COLO829 (cell line): Measurements from ENCODE around the gene SP6.

Experiments used
- DNase-seq: peaks from one replicate; pipeline ENCODE4 v3.0.0; 2012; ENCODE audit warnings: low spot score

SP6 gene

DNA sequence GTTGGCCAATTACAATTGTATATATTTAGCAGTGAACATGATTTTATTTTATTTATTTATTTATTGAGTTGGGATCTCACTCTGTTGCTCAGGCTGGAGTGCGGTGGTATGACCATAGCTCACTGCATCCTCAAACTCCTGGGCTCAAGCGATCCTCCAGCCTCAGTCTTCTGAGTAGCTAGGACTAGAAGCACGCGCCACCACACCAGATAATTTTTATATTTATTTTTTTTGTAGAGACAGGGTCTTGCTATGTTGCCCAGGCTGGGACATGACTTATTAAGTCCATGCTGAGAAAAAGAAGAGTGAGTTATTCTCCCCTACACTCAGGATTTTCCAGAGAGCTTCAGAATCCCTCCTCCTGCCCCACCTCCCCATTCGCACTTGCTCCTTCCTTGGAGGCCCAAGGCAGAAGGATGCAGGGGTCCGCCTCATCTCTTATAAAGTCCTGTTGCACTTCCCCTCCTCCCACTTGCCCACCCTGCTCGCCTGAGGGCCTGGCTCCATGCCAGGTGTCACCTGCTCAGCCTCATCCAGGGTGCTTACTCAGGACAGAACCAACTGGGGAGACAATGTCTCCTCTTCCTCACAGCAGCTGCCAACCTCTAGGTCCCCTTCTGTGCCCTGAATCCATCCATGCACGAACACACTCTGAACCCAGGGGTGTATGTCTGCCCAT lies 29.0 kb upstream of the SP6 start:
- no peak for DNase-seq

DNA sequence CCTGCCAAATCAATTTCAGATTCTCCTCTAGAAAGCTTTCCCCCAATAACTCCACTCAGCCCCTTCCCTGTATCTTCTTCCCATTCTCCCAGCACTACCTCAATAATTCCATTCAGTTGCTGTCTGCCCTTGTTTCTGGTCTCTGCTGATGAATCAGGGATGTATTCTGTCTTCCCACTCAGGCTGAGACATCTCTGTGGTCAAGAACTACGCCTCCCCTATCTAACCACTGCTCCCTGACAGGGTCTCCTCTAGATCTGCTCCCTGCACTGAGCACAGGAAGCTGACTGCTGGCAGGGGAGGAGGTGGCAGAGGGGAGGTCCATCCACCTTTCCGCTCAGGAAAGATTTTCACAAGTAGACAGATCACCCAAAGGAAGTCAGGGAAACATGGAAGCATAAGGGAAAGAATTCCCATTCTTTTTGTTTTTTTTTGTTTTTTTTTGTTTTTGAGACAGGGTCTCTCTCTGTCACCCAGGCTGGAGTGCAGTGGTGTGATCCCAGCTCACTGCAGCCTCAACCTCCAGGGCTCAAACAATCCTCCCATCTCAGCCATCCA lies 28.1 kb upstream of the SP6 start:
- no peak for DNase-seq

DNA sequence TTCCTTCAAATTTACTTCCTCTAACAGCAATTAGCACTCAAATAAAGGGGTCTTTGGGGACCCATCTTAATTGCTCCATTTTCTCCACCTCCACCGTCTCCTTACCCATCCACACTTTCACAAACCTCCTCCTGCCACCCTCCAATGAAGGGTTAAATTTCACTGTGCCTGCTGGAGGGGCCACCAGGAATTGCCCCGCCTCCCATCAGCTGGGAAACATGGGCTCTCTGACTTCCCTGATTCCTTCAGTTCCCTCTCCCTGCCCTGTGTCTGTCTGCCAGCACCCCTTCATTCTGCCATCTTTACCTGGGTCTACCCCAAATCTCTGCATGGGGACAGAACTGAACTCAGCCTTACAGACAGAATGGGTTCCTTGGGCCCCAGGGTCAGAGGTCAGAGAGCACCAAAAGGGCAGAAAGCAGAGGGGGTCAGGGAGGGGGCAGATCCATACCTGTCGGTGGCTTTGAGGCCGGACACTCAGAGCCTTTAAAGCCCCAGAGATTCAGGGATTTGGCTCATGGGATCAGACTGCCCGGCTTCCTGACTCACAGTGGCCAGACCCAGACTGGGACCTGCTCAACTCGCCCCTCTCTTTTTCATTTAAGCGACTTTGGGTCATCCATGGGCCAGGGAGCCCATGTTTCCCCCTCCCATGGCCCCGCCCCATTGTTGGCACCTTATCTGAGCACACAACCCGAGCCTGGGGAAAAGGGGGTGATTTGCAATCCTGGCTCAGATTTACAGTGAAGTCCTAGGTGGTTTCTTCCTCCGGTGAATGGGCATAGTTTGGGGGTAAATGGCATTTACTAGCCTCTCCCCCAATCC lies 27.5 kb upstream of the SP6 start:
- no peak for DNase-seq

DNA sequence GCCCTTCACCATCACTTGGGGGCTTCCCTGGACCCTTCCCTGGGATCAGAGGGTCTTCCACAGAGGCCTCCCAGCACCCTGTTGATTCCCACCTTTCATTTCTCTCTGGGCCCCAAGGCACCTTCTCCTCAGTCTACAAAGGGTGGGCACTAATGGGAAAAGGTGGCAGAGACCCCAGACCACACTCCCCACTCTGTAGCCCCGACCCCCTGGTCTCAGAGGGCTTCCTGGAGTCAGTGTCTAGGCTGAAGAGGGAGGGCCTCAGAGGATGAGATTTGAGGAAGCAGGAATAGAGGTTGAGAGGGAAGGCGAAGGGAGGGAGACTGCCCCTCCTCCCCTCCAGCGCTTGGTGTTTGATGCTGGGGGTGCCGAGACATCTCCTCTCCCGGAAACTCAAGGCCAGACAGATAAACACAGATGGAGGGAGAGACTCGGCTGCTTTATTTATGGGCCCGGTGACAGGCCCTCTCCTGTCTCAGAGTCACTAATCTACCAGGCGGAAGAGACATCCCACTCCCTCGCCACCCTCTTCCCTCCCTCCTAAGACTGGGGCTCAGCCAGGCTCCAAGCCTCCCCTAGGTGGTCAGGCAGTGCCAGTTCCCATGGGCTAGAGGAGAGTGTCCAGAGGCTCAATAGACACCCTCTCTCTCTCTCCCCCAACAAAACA lies 26.5 kb upstream of the SP6 start:
- no peak for DNase-seq

DNA sequence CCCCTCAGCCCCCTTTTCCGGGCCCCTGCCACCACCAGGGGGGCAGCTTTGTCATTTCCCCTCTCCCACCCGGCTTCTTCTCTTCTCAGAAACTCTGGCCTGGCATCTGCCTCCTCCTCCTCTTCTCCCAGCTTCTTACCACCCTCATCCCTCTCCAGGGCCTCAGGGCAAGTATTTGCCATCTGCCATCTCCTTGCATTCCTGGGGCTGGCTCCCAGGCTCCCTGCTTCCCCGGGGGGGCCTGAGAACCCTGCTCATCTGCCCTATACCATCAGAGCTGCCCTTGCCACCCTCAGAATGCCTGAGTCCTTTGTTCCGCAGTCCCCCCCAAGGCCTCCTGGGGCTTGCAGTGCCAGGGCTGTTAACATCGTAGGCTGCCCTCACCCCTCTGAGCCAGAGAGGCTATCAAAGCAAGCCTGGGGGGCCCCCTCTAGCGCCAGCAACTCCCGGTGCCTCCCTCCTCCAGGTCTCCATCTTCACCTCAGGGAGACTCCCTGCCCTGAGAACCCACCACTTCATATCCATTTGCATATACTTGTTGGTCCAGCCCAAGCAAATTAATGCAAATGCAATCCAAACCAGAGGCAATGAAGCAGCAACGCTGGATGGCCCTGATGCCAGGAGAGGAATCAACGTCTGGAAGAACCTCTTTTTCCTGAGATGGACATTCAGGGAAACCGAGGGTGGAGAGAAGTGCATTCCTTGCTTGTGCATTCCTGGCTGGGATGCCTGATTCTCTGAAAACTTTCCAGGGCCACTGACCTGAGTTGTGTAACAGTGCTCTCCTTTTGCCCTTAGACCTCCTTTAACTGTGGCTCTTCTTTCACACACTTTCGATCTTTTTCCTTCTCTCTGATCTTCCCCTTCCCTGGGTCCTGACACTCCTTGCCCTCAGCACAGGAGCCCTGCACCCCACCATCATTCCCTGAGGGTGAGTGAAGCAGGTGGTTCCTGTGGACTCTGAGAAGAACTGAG lies 24.3 kb upstream of the SP6 start:
- no peak for DNase-seq

DNA sequence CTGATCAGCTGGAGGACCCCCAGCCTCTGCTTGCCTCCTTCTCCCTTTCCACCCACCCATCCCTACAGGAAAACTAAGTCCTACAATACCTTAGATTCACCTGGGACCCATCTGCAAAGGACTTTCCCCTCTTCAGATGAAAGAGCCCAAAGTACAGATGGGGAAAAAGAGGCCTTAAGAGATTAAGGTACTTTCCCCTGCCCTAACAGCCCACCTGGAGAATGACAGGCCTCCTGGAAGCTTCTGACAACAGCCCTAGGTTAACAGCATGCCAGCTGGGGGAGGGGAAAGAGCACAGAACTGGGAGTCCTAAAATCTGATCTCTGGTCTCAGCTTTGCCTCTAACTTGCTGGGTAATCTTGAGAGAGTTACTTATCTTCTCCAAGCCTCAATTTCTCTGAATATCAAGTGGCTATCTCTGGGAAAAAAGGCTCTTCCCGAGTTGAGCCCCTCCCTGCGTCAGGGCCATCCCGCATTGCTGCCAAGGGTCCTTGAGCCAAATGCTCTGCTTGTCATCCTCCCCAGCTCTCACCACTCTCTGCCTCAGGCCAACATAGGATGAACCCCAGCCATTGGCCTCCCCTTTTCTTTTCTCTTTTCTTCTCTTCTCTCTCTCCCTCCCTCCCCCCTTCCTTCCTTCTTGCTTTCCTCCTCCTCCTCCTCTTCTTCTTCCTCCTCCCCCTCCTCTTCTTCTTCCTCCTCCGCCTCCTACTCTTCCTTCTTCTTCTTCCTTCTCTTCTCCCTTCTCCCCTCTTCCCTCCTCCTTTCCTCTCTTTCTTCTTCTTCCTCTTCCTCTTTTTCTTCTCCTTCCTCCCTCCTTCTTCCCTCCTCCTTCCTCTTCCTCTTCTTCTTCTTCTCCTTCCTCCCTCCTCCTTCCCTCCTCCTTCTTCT lies 22.5 kb upstream of the SP6 start:
- no peak for DNase-seq

DNA sequence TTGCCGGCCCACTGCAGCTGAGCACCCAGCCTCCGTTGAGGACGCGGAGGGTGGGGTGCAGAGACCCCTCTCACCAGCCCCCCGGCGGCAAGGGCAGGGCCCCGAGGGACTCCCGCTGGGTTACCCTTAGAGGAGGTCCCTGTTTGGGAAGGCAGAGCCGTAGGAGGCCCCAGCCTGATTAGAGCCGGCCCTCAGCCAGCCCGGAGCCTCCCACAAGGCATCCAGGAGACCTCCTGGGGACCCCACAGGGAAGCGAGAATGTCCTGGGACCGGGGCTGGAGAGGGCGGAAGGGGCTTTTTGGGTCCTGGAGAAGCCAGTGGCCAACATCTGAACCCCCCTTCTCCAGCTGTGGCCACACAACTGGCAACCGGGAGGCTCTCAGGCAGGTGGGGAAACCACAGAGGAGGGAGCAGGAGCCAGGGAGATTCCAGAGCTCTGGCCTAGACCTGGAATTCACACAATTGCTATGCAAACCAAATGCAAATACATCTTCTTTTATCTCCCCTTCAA lies 21.7 kb upstream of the SP6 start:
- DNase-seq = no peak

DNA sequence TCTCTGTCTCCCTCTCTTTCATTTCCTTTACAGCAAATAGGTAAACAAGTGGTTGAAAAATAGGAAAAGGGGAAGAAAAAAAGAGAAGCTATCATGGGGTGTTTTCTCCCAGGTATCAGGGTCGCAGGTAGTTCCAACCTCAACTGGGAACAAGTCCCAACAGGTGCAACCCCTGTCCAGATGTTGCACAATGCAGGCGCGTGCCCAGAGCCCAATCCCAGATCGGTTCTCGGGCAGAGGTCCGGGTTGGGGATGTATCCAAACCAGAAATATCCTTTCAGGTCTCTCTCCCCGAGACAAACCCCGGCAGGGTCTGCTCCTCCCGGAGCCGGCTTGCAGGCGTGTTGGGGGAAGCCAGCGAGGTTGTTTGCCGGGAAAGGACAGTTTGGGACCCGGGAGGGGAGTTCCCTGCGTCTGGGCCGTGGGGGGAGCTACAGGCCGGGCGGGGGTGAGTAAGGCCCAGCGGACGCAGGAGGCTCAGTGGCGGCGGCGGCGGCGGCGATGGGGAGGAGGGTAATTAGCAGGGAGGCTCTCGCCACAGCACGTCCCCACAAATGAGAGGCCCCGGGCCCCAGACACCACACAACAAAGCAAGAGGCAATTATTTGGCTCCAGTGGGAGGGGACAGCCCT lies 21.2 kb upstream of the SP6 start:
- DNase-seq = no peak

DNA sequence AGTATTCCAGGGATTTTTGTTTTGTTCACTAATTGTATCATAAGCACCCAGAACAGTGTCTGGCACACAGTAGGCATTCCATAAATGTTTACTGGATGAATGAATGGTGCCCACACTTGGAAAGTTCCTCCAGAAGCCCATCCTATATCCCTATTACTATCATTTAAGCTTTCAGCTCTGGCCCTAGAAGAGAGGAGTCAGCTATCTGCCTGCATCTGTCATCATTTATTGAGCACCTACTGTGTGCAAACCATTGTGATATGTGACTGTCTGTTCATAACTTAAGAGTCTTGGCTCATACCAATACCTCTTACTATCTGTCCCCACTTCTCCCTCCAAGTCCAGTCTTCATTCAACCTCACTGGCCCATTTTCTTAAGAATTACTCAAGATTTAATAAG lies 20.1 kb upstream of the SP6 start:
- no peak for DNase-seq

DNA sequence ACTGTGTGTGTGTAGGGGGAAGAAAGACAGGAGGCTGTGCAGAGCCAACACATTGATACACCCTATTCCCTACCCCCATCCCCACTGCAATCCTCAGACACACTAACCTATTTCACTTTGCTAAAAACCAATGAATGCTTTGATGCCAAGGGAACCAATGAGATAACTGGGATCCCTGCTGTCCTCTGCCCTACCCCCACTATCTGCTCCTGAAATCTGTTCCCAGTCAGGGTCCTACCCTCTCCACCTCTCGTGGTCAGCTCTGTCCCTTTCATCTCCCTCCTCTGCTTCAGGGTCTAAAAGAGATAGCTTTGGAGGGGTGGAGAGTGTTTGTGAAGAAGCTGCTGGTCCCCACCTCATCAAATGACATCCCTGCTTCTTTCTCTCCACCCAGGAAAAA lies 19.1 kb upstream of the SP6 start:
- DNase-seq = no peak

DNA sequence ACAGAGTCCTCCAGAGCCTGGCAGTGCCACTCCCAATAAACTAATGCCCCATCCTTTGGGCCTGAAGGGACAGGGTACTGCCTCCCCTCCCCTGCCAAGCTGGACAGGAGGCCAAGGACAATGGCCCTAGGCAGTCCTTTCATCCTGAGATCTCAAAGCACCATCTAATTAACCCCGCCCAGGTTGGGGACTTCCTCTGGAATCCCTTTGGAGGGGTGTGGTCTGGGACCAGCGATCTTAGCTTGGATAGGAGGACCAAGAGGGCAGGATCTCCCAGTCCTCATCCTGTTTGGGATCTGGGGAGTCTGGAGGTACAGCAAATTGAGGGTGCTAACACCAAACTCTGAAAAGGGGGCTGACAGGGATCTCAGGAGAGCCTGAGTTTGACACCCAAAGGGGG lies 18.2 kb upstream of the SP6 start:
- DNase-seq = no peak

DNA sequence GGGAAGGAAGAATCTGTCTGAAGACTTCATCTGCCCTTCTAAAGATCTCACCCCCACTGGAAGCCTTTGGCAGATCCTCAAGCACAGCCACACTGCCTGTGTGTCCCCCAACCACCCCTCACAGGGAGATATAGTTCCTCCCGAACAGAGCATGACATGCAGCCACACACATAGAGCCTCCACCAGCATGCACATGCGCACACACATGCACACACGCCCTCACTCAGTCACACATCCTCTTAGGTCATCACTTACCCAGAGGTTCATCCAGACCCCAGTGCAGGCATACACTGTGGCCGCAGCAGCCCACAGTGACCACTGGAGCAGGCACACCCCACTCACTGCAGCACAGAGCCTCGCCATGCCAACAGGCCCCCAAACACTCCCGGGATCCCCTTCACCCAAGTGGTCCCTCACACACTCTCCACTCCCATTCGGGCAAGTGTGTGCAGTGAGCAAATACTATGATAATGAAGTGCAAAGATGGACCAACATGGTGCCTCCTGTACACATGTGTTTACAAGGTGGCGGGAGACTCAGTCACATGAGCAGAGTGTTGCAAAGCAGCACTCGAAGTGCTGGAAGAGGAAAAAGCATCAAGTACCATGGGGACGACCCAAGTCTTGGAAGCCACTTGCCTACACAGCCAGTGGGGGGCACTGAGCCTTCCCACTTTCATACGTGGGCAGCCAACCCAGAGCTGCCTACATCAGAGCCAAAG lies 17.0 kb upstream of the SP6 start:
- no peak for DNase-seq

DNA sequence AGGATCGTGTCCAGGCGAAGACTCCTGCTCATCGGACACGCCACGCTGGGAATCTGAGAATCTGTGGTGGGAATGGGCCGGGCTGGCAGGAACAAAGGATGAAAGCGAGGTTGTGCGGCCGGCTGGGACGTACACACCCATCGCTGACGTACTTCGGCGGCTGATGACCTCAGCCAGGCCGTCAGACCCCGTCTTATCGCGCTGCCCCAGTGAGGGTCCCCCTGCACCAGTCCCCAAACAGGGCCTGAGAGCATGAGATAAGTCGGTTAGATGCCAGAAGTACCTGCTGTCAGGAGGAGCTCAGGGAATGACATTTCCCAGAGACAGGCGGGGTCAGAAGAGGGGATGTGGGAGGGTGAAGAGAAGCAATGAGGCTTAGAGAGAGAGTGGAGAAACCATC lies 16.0 kb upstream of the SP6 start:
- DNase-seq = no peak

DNA sequence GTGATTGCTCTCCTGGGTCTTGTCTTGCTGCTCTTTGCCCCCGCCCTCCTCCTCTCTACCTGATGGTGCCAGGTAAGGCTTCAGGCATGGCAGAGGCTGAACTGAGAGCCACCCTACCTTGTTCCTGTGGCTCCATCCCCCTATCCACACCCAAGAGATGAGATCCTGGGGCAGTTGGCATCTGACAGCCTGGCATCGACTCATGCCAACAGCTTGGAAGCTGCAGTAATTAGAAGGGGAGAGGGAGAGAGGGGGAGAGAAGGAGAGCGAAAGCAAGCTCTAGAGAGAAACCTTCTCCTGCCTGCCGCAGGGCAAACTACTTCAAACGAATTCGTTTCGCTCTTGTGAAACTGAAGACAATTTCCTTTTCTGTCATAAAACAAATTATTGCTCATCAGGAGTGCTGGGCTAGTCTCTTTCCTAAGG lies 13.8 kb upstream of the SP6 start:
- peak; percentile 48 for DNase-seq

DNA sequence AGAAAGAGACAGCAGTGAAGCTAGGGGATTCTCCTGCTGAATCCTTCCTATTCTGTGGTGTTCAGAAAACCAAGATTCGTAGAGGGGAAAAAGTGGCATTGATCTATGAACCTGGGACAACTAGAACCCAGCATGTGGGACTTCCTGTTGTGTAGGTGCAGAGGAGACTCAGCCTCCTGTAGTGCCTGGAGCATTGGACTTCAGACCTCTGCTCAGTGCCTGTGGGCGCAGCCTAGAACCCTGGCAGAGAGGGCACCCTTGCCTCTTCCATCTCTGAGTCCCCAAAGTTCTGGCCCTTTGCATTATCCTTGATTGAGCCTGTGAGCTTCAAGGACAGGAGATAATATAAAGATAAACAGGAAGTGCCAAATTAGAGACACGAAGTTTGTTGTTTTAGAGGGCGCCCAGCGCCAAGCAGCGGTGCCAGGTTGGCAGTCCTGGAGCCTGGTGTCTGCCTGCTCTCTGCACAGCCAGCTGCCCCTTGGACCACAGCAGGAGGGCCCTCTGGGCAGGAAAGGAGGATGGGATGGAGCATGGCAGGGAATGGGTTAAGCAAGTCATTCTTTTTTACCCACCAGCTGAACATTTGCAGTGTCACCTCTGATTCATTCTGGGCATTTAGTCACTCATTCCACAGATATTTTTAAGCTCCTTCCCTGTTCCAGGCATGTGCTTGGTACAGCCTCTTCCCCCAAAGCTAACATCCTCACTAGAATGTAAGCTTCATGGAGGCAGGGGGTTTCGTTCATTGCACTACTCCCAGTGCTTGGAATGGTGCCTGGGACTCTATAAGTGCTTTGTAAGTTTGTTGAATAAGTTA lies 11.9 kb upstream of the SP6 start:
- DNase-seq = no peak

DNA sequence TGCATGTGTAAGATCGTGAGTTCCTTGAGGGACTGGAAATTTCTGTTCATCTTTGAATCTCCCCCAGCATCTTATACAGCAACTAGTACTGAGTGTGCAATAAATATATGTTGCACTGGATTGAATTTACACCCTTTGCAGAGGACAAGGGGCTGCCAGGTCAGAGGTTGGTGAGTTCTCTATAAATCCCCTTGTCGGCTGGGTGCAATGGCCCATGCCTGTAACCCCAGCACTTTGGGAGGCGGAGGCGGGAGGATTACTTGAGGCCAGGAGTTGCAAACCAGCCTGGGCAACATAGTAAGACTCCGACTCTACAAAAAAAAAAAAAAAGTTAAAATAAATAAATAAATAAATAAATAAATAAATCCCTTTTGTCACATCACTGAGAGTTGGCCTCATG lies 9.4 kb upstream of the SP6 start:
- no peak for DNase-seq

DNA sequence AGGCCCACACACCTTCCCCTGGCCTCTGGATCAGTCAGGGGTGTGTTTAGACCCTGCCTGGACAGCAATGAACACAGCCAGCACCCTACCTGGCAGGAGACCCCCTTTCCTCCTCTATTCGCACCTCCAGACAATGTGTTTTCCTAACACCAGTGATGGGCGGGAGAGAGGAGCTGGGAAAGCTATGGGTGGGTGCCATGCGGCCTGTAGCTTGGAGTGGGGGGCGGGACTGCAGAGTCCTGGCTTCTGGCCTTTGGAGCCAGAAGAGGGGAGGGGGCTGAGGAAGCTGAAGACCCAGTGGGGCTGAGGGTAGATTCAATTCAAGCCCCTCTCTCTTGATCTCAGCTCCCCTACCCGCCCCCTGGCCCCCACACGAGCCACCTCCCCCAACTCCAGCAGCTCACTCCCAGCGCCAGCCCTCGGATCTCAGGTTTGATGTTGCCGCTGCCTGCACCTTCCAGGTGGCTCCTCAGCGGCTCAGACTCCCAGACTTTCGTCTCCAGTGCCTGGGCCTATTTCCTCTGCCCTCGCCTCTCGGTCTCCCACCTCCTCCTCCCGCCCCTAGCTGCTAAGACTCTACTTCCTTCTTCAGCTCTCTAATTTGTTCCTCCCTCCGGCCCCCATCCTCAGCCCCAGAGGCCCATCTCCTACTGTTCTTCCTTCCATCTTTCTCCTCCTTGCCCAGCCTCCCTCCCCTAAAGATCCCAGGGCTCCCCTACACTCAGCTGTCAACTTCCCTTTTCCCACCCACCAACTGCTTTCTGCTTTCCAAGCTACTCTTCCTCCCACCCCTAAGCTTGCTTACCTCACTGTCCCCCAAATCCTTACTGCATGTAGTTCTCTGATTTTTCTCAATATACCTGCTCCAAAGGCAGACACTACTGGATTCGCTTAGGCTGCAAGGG lies 6.8 kb upstream of the SP6 start:
- no peak for DNase-seq
